Measurements from ENCODE around the gene C1orf216. TPM values are rescaled to one million over a fixed set of nuclear protein-coding genes. Genes with fewer than 3 reads are reported as not detected.
"Not testable (repeated sequence)": the region's sequence is repeated elsewhere in the genome, so short reads cannot be mapped to it uniquely, and the experiment has no call there.

C1orf216 gene
- total RNA-seq, 1 experiment from 2014 or later, result 3.9 TPM

DNA sequence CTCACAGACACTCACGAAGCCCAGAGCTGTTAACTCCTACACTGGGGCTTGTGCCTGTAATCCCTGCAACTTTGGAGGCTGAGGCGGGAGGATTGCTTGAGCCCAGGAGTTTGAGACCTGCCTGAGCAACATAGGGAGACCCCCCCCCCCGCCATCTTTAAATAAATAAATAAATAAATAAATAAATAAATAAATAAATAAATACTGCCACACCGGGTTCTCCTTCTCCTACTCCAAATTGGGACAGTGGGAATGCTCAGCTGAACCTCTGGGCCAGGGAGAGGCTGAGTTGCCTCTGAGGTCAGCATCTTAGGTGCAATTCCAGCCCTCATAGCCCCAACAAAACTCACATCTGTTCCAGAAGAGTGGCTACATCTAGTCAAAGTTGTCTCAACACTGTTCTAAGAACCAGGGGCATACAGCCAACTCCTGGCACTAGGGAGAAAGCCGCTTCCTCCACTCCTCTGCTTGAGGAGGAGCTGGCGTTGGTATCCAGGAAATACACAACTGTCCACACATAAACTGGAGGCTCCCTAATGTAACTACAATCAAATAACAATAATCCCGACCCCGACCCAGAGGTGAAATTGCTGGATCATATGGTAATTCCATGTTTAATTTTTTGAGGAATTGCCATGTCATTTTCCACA lies 27.0 kb downstream of the C1orf216 start:
- no peaks in the 10 kb centered on the region for H3K27me3 ChIP-seq (ENCODE audit: low read length)
- no peak overlapping the region for H3K4me2 ChIP-seq (ENCODE audit: low read depth, low read length, poor library complexity, severe bottlenecking)
- H3K4me1 ChIP-seq (ENCODE audit: low read length), result no peaks in the 10 kb centered on the region
- no peak for DNase-seq
- no peak overlapping the region for H3K4me3 ChIP-seq (ENCODE audit: low read length)
- H3K9ac ChIP-seq (ENCODE audit: low read length), result no peak overlapping the region
- no peak overlapping the region for H2AFZ ChIP-seq (ENCODE audit: low read length)
- no peaks in the 10 kb centered on the region for H3K9me2 ChIP-seq (replicated peaks; ENCODE audit: insufficient read depth, low read length)
- H3K79me2 ChIP-seq (ENCODE audit: low read length), result no peaks in the 10 kb centered on the region
- no peaks in the 10 kb centered on the region for H3K9me3 ChIP-seq (ENCODE audit: low read length)
- no peak overlapping the region for H3K27ac ChIP-seq (ENCODE audit: low read length)
- no peaks in the 10 kb centered on the region for H3K36me3 ChIP-seq (ENCODE audit: insufficient read depth, low read length)
- H4K20me1 ChIP-seq (ENCODE audit: insufficient read depth, low read depth, low read length), result no peaks in the 10 kb centered on the region

DNA sequence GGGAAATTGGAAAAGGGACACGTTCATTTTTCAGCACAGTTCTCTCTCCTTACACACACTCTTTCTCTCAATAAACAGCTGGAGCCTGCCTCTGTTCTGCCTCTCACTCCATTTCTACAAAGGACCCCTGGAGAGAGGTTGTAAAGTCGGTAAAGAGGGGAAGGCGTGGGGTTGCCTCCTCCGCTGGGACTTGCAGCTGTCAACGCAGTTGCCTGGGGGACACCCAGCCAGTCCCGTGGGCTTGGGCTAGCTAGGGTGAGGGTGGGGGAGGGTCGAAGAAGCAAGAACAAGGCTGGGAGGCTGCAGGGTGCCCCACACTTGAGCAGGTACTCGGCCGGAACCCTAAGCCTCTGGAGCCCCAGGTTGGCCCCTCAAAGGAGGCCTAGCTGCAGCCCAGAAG lies 27.6 kb downstream of the C1orf216 start:
- Histone ChIP-seq H3K27ac (ENCODE audit: low read length) (no peak overlapping the region), H3K36me3 (ENCODE audit: insufficient read depth, low read length) (no peaks in the 10 kb centered on the region), H3K79me2 (ENCODE audit: low read length) (no peaks in the 10 kb centered on the region)

DNA sequence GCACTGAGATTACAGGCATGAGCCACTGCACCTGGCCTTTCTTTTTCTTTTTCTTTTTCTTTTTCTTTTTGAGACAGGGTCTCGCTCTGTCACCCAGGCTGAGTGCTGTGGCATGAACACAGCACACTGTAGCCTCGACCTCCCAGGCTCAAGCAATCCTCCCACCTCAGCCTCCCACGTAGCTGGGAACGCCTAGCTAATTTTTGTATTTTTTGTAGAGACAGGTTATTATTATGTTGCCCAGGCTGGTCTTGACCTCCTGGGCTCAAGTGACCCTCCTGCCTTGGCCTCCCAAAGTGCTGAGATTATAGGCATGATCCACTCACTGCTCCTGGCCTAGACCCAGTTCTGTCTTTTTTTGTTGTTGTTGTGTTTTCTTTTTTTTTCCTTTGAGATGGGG lies 28.6 kb downstream of the C1orf216 start:
- not testable (repeated sequence) for H3K27me3 ChIP-seq (ENCODE audit: low read length); H3K9me3 ChIP-seq (ENCODE audit: low read length); H3K9ac ChIP-seq (ENCODE audit: low read length); H3K36me3 ChIP-seq (ENCODE audit: insufficient read depth, low read length); H2AFZ ChIP-seq (ENCODE audit: low read length); H3K9me2 ChIP-seq (replicated peaks; ENCODE audit: insufficient read depth, low read length); H3K4me2 ChIP-seq (ENCODE audit: low read depth, low read length, poor library complexity, severe bottlenecking); DNase-seq; H3K79me2 ChIP-seq (ENCODE audit: low read length); H3K4me3 ChIP-seq (ENCODE audit: low read length); H3K27ac ChIP-seq (ENCODE audit: low read length); H3K4me1 ChIP-seq (ENCODE audit: low read length); H4K20me1 ChIP-seq (ENCODE audit: insufficient read depth, low read depth, low read length)

More for the DNA sequence above, 27.6 kb downstream of the C1orf216 start:
- Histone ChIP-seq H3K4me2 (ENCODE audit: low read depth, low read length, poor library complexity, severe bottlenecking) (no peak overlapping the region), H4K20me1 (ENCODE audit: insufficient read depth, low read depth, low read length) (no peaks in the 10 kb centered on the region), H3K9ac (ENCODE audit: low read length) (no peak overlapping the region), H3K27me3 (ENCODE audit: low read length) (no peaks in the 10 kb centered on the region), H3K9me3 (ENCODE audit: low read length) (no peaks in the 10 kb centered on the region), H3K4me3 (ENCODE audit: low read length) (no peak overlapping the region), H2AFZ (ENCODE audit: low read length) (no peak overlapping the region), H3K9me2 (replicated peaks; ENCODE audit: insufficient read depth, low read length) (no peaks in the 10 kb centered on the region), H3K4me1 (ENCODE audit: low read length) (no peaks in the 10 kb centered on the region)
- no peak for DNase-seq

DNA sequence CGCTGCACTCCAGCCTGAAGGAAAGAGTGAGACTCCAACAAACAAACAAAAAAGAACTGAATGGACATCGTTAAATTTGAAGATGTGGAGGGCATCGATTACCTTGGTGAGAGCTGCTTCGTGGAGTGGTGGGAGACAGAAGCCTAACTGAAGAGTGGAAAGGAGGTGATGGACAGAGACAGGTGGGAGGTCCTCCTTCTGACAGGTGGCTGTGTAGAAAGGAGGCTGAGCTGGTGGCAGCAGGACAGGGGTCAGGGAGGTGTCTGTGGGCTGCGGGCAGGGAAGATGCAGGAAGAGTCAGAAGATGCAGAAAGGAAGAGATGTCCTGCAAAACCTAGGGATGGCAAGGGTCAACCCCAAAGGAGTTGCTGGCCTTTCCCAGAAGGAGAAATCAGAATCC lies 30.5 kb downstream of the C1orf216 start:
- H2AFZ ChIP-seq (ENCODE audit: low read length), result no peak overlapping the region
- no peak overlapping the region for H3K9ac ChIP-seq (ENCODE audit: low read length)
- H3K9me2 ChIP-seq (replicated peaks; ENCODE audit: insufficient read depth, low read length), result no peaks in the 10 kb centered on the region
- no peak overlapping the region for H3K4me3 ChIP-seq (ENCODE audit: low read length)
- no peaks in the 10 kb centered on the region for H3K4me1 ChIP-seq (ENCODE audit: low read length)
- H3K36me3 ChIP-seq (ENCODE audit: insufficient read depth, low read length), result no peaks in the 10 kb centered on the region
- no peak overlapping the region for H3K4me2 ChIP-seq (ENCODE audit: low read depth, low read length, poor library complexity, severe bottlenecking)
- H3K27me3 ChIP-seq (ENCODE audit: low read length), result no peaks in the 10 kb centered on the region
- no peaks in the 10 kb centered on the region for H3K9me3 ChIP-seq (ENCODE audit: low read length)
- DNase-seq, result no peak
- H3K27ac ChIP-seq (ENCODE audit: low read length), result no peak overlapping the region
- H3K79me2 ChIP-seq (ENCODE audit: low read length), result no peaks in the 10 kb centered on the region
- no peaks in the 10 kb centered on the region for H4K20me1 ChIP-seq (ENCODE audit: insufficient read depth, low read depth, low read length)

DNA sequence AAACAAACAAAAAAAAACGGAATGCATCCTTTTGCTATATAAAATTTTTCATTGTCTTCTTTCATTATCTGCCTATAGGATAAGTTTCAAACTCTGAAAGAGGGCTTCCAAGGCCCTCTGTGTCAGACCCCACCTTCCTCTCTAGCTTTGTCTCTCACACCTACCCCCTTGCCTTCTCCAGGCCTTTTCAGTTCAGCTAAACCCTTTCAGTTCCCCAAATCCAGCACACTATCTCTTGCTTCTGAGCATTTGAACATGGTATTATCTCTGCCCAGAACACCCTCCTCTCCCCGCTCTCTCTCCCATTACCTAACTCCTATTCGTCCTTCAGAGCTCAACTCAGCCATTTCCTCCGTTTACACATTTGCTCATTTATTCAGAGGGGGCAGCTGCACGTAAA lies 35.7 kb downstream of the C1orf216 start:
- no peaks in the 10 kb centered on the region for H3K9me3 ChIP-seq (ENCODE audit: low read length)
- no peaks in the 10 kb centered on the region for H3K36me3 ChIP-seq (ENCODE audit: insufficient read depth, low read length)
- no peak overlapping the region for H2AFZ ChIP-seq (ENCODE audit: low read length)
- no peak overlapping the region for H3K9ac ChIP-seq (ENCODE audit: low read length)
- H4K20me1 ChIP-seq (ENCODE audit: insufficient read depth, low read depth, low read length), result no peaks in the 10 kb centered on the region
- H3K79me2 ChIP-seq (ENCODE audit: low read length), result no peaks in the 10 kb centered on the region
- H3K27me3 ChIP-seq (ENCODE audit: low read length), result no peaks in the 10 kb centered on the region
- H3K4me1 ChIP-seq (ENCODE audit: low read length), result no peaks in the 10 kb centered on the region
- H3K27ac ChIP-seq (ENCODE audit: low read length), result no peak overlapping the region
- H3K4me3 ChIP-seq (ENCODE audit: low read length), result no peak overlapping the region
- DNase-seq, result no peak
- no peak overlapping the region for H3K4me2 ChIP-seq (ENCODE audit: low read depth, low read length, poor library complexity, severe bottlenecking)
- H3K9me2 ChIP-seq (replicated peaks; ENCODE audit: insufficient read depth, low read length), result no peaks in the 10 kb centered on the region

DNA sequence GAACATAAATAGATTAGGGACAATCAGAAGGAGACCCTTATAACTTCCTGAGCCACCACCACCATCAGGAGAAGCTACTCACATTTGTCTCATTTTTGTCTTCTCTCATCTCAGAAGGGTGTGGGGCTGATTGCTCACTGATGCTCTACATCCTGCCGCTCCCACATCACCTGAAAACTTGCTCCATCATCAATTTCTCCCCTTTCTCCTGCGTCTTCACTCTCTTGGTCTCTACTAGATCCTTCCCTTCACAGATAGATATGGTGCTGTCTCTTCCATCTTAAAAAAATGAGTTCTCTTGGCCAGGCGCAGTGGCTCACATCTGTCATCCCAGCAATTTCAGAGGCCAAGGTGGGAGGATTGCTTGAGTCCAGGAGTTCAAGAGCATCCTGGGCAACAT lies 38.4 kb downstream of the C1orf216 start:
- H4K20me1 ChIP-seq (ENCODE audit: insufficient read depth, low read depth, low read length), result no peaks in the 10 kb centered on the region
- H3K9me2 ChIP-seq (replicated peaks; ENCODE audit: insufficient read depth, low read length), result no peaks in the 10 kb centered on the region
- H3K4me3 ChIP-seq (ENCODE audit: low read length), result no peak overlapping the region
- no peaks in the 10 kb centered on the region for H3K27me3 ChIP-seq (ENCODE audit: low read length)
- no peaks in the 10 kb centered on the region for H3K36me3 ChIP-seq (ENCODE audit: insufficient read depth, low read length)
- no peaks in the 10 kb centered on the region for H3K4me1 ChIP-seq (ENCODE audit: low read length)
- H3K9ac ChIP-seq (ENCODE audit: low read length), result no peak overlapping the region
- no peak for DNase-seq
- no peak overlapping the region for H3K27ac ChIP-seq (ENCODE audit: low read length)
- H2AFZ ChIP-seq (ENCODE audit: low read length), result no peak overlapping the region
- no peaks in the 10 kb centered on the region for H3K9me3 ChIP-seq (ENCODE audit: low read length)
- H3K79me2 ChIP-seq (ENCODE audit: low read length), result no peaks in the 10 kb centered on the region
- H3K4me2 ChIP-seq (ENCODE audit: low read depth, low read length, poor library complexity, severe bottlenecking), result no peak overlapping the region

DNA sequence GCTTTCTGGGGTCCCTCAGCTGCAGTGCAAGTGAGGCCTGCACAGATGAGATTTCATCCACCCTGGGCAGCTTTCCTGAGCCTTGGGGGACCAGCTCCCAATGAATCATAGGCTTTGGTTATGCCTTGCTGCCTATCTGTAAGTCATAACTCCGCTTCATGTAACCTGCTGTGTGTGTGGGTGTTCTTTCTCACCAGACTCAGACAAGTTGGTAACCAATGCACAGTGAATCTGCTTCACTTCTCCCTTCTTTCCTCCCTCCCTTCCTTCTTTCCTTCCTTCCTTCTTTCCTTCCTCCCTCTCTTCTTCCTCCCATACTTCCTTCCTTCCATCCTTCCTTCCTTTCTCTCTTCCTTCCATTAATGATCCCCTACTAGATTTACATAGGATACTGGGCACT lies 42.9 kb downstream of the C1orf216 start:
- DNase-seq, result no peak
- Histone ChIP-seq H3K79me2 (ENCODE audit: low read length) (no peaks in the 10 kb centered on the region), H3K4me3 (ENCODE audit: low read length) (no peak overlapping the region), H3K9me2 (replicated peaks; ENCODE audit: insufficient read depth, low read length) (no peaks in the 10 kb centered on the region), H3K27me3 (ENCODE audit: low read length) (no peaks in the 10 kb centered on the region), H3K9me3 (ENCODE audit: low read length) (no peaks in the 10 kb centered on the region), H3K9ac (ENCODE audit: low read length) (no peak overlapping the region), H3K4me1 (ENCODE audit: low read length) (no peaks in the 10 kb centered on the region), H3K27ac (ENCODE audit: low read length) (no peak overlapping the region), H4K20me1 (ENCODE audit: insufficient read depth, low read depth, low read length) (no peaks in the 10 kb centered on the region), H3K4me2 (ENCODE audit: low read depth, low read length, poor library complexity, severe bottlenecking) (no peak overlapping the region), H3K36me3 (ENCODE audit: insufficient read depth, low read length) (no peaks in the 10 kb centered on the region), H2AFZ (ENCODE audit: low read length) (no peak overlapping the region)

DNA sequence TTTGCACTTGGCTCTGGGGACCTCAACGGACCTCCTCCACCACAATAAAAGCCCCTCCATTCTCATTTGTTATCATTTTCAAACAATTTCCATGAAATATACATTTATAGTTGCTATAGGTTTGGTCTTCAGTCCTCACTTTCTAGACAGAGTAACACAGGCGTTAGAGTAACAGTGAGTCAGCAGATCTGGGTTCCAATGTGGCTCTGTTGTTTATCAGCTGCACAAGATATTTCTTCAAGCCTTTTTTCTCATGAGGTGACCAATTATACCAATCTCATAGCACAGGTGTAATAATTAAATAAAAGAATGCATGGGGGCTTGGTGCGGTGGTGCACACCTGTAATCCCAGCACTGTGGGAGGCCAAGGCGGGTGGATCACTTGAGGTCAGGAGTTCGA lies 44.6 kb downstream of the C1orf216 start:
- DNase-seq, result no peak
- H3K9me3 ChIP-seq (ENCODE audit: low read length), result no peaks in the 10 kb centered on the region
- H3K9ac ChIP-seq (ENCODE audit: low read length), result no peak overlapping the region
- no peak overlapping the region for H2AFZ ChIP-seq (ENCODE audit: low read length)
- no peak overlapping the region for H3K27ac ChIP-seq (ENCODE audit: low read length)
- H3K36me3 ChIP-seq (ENCODE audit: insufficient read depth, low read length), result no peaks in the 10 kb centered on the region
- H3K4me3 ChIP-seq (ENCODE audit: low read length), result no peak overlapping the region
- no peaks in the 10 kb centered on the region for H3K4me1 ChIP-seq (ENCODE audit: low read length)
- H3K79me2 ChIP-seq (ENCODE audit: low read length), result no peaks in the 10 kb centered on the region
- H3K4me2 ChIP-seq (ENCODE audit: low read depth, low read length, poor library complexity, severe bottlenecking), result no peak overlapping the region
- no peaks in the 10 kb centered on the region for H4K20me1 ChIP-seq (ENCODE audit: insufficient read depth, low read depth, low read length)
- no peaks in the 10 kb centered on the region for H3K27me3 ChIP-seq (ENCODE audit: low read length)
- no peaks in the 10 kb centered on the region for H3K9me2 ChIP-seq (replicated peaks; ENCODE audit: insufficient read depth, low read length)

DNA sequence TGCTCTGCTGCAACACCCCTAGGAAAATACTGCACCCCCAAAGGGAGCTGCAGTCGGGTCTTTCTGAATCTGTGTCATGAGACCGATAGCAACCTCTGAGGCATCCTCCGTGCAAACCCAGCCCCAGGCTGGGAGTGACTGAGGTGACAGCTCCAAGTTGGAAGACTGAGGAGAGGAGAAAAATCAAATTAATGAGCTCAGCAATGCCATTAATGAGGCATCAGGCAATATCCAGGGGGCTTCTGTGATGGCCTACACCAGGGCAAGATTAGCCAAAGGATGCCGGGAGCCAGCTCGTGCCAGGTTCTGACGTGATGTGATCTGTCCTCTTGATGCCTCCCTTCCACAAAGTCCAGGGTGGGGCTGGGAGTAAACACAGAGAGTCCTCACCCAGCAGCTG lies 46.6 kb downstream of the C1orf216 start:
- Histone ChIP-seq H3K27me3 (ENCODE audit: low read length) (no peaks in the 10 kb centered on the region), H3K4me2 (ENCODE audit: low read depth, low read length, poor library complexity, severe bottlenecking) (no peak overlapping the region), H3K4me3 (ENCODE audit: low read length) (no peak overlapping the region), H2AFZ (ENCODE audit: low read length) (no peak overlapping the region), H3K36me3 (ENCODE audit: insufficient read depth, low read length) (no peaks in the 10 kb centered on the region), H4K20me1 (ENCODE audit: insufficient read depth, low read depth, low read length) (no peaks in the 10 kb centered on the region), H3K27ac (ENCODE audit: low read length) (no peak overlapping the region), H3K9me3 (ENCODE audit: low read length) (no peaks in the 10 kb centered on the region), H3K4me1 (ENCODE audit: low read length) (no peaks in the 10 kb centered on the region), H3K9ac (ENCODE audit: low read length) (no peak overlapping the region), H3K79me2 (ENCODE audit: low read length) (no peaks in the 10 kb centered on the region), H3K9me2 (replicated peaks; ENCODE audit: insufficient read depth, low read length) (no peaks in the 10 kb centered on the region)
- DNase-seq, result no peak
